ENCODE results near the gene KIF15.
"Not testable (repeated sequence)": the region's sequence is repeated elsewhere in the genome, so short reads cannot be mapped to it uniquely, and the experiment has no call there.

KIF15 gene

DNA sequence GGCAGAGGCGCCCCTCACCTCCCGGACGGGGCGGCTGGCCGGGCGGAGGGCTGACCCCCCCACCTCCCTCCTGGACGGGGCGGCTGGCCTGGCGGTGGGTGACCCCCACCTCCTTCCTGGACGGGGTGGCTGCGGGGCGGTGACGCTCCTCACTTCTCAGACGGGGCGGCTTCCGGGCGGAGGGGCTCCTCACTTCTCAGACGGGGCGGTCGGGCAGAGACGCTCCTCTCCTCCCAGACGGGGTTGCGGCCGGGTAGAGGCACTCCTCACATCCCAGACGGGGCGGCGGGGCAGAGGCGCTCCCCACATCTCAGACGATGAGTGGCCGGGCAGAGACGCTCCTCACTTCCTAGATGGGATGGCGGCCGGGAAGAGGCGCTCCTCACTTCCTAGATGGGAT, 59.6 kb downstream of the KIF15 start:
- not testable (repeated sequence) for DNase-seq

DNA sequence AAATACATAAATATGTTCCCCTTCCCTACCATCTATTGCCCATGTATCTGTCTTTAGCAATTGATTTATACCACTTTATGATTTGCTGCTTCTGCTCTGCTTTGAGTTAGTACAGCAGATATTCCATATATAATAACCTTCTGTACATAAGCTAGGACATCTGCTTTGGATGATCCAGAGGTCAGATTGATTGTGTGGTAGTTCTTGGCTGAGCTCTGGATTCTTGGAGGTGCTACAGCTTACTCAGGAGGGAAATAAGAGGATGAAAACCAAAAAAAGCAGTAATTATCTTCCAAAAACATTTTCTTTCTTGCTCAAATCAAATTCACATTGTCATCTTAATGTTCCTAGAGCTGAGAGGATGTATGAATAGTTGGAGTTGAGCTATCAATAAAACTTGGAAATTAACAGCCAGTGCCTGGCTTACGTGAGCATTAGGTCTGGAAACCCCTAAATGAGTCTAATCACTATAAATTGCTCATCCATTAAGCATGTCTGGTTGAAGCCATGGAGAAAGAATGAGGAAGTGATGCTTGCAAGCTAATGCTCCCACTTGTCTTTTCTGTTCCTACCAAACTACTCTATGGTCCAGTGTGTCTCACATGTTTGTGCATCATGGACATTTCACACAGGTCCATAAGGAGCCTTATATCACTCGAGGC, 63.8 kb downstream of the KIF15 start:
- DNase-seq = no peak

GRCh38 chr3:44827196-44827595, 65.6 kb downstream of the KIF15 start:
- no peak for DNase-seq

GRCh38 chr3:44831232-44831631, 69.6 kb downstream of the KIF15 start:
- DNase-seq = no peak

GRCh38 chr3:44832032-44832431, 70.4 kb downstream of the KIF15 start:
- DNase-seq = no peak

DNA sequence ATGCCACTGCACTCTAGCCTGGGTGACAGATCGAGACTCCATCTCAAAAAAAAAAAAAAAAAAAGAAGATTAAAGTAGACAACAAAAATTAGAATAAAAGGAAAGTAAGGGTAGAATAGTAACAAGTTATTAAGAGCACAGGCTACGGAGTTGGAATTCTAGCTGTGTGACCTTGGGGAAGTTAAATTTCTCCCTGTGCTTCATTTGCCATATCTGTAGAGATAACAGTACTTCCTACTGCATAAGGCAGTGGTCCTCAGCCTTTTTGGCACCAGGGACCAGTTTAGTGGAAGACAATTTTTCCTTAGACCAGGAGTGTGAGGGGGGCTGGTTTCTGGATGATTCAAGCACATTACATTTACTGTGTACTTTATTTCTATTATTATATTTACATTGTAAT, 71.4 kb downstream of the KIF15 start:
- no peak for DNase-seq

- no peak for DNase-seq
These were observed 71.8 kb downstream of the KIF15 start for GRCh38 chr3:44833394-44833793.

DNA sequence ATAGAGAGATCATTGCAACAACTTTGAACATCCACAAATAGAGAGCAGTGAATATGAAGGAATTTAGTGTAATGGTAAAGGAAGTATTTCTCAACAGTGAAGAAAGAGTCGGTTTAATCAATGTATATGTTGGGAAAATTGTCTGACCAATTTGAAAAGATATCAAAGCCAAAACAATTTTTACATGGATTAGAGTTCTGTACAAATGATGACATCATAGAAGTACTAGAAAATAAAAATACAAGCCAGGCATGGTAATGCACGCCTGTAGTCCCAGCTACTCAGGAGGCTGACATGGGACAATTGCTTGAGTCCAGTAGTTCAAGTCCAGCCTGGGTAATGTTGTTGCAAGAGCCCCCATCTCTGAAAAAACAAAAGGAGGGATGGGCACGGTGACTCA, 74.1 kb downstream of the KIF15 start:
- DNase-seq = no peak

- no peak for DNase-seq
These were observed 80.8 kb downstream of the KIF15 start for GRCh38 chr3:44842376-44842775.

DNA sequence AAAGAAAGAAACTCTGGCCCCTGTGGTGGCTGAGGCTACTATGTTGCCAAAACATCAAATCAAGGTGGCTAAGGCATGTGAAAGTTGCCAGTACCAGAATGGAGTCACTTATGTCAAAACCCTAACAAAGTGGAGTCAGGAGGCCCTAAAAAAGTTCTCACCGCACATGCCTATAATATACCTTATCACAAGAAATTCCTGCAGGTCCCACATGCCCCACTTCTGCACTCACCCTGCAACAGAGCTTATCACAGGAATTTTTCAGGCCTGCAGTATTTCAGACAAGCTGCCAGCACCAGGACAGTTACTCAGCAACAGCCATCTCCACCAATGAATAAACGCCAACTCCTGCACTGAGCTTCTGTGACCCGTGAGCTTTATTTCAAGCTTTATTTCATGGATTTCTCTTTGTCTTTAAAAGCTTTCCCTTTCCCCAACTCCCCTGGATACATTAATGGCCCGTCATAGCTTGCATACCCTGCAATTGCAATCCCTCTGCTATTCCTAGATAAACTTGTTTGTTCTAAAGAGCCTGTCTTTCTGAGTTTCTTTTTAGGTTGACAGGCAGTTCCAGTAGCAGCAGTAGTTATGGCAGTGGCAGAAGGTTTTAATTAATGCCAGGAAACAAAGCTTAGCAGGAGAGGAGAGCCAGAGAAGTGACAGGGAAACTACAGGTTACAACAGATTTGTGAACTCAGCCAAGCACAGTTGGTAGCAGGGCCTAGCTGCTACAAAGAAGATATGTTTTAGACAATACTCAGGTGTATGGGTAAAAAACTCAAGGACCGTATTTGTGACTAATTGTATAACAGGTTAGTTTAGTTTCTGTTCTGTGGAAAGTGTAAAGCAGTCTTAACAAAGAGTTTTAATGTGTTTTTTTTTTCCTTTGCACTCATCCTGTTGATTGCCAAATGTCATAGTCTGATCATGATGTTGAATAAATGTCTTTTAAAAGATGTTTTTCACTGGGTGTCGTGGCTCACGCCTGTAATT, 84.2 kb downstream of the KIF15 start:
- DNase-seq = no peak

DNA sequence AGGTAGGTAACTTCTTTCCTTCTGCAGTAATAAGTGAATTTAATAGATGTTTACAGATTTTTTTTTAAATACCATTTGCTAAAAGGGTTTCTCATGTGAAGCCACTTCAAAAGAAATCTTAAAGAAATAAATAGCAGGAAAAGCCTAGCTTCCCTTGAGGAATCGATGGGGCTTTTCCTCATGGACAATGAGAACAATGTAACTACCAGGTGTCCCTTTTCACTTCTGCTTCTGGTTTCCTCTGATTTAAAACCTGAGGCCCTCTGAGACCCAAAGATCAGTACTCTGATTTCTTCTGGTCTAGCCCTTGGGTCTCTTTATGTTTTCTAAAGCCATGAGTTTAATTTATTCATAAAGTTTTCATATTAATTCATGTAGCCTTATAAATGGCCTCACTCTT, 87.0 kb downstream of the KIF15 start:
- no peak for DNase-seq

GRCh38 chr3:44856663-44857062, 95.1 kb downstream of the KIF15 start:
- not testable (repeated sequence) for DNase-seq

- DNase-seq = no peak
These were observed 98.5 kb downstream of the KIF15 start for GRCh38 chr3:44860117-44860516.

DNA sequence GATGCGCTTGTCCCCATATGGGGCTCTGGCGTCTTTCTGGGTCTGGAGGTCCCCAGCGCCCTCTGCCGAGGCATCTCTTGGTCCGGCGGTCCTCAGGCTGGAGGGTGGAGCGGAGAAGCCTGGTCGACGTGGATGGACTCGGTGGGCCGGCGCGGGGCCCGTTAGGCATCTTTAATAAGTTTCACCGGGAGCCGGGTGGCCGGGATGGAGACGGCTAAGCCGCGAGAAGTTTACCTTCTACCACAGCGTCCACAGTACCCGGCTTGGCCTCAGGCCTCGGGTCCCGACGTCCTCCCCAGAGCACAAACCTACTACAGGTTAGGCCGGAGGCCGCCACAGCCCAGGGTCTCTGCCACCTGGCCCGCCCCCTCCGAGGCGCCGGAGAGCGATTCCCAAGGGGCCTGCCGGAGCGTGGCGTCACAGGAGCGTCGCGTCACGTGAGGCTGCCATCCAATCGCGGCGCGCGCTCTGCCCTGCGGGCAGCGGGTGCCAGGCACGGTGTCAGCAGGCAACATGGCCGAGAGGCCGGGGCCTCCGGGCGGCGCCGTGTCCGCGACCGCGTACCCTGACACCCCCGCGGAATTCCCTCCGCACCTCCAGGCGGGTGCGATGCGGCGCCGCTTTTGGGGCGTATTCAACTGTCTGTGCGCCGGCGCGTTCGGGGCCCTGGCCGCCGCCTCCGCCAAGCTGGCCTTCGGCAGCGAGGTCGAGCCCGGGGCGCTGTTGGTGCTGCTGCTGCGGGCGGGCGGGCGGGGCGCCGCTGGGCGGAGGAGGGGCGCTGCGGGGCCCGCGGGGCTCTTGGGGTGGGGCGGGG, 100.0 kb downstream of the KIF15 start, which contains the start of gene TMEM42:
Gene TMEM42, plus strand, starts transcription at position 501 of the 814 bp plus-strand sequence. Its CDS starts 13 bp downstream, at position 514.
- DNase-seq = peak; percentile 80

DNA sequence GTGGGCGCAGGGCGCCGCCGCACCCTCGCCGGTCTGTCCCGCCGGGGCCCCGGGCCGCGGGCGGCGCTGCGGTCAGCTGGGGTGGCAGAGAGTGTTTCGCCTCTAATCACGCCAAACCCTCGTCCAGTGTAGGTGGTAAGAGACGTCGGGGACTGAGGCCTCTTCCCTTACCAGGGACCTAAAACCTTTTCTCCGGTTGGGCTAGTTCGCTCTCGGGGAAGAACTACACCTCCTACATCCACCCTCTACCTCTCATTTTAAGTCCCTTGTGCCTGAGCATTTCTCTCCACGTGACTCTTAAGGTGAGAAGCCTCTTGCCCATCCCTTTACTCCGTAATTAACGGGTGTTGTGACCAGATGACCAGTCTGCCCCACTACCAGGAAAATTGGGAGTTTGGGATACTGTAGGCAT, 100.6 kb downstream of the KIF15 start:
- no peak for DNase-seq

GRCh38 chr3:44865272-44866035, 103.9 kb downstream of the KIF15 start:
- DNase-seq = no peak

GRCh38 chr3:44867421-44868111, 106.0 kb downstream of the KIF15 start:
- DNase-seq = no peak

DNA sequence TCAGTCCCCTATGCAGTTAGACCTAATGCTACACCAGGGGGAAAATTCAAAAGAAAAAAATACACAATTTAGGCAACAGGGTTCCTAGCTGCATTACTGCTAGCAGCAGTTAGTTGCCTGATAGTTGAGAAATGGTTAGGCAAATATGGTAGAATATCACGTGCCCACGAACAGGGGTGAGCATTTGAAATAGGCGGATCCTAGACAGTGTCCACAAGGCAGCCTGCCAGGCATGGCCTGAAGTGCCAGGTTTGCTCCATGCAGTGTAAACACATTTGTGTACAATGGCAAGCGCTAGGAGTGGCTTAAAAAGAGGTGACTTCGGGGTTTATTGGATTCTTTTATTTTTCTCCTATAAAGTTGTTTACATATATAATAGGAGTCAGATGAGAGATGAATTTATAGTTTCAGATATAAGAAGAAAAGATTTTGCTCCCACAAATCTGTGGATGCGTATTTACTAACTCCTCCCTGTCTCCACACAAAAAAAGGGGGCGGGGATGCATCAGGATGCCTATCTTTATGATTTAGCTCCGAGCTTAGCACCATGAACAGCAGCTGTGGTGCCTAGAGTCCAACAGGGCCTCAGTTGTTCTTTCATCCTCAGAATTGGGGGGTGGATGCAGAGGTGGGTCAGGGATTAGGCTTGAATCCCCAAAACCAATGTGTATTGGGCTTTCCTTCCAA, 108.9 kb downstream of the KIF15 start:
- DNase-seq = no peak

GRCh38 chr3:44874308-44874707, 112.7 kb downstream of the KIF15 start, which contains the start of gene TGM4:
TGM4 (plus strand) TSS chr3:44874608; CDS start chr3:44874679, 71 bp downstream.
- DNase-seq = no peak

DNA sequence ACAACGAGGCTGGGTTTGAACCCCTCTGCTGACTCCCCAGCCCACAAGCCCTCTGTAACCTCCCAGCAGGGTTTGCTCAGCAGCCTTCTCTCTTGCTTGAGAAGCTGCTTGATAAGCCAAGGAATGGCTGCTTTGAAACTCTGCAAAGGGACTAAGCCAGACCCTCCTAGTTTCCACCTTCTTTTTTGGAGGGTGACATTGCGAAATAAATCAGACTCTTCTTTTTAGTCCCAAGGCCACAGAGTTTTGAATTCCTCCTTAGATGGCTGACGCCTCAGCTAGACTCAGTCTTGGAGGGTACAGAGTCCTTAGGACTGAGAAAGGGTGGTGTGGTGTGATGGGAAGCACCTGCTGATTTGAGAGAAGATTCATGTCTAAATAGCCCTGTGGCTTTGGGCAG, 114.0 kb downstream of the KIF15 start:
- no peak for DNase-seq

- DNase-seq = no peak
These were observed 115.7 kb downstream of the KIF15 start for GRCh38 chr3:44877333-44877732.

Measured in GDM1 (cell line).